SKM-1 (cell line): ENCODE measurements around the gene CREBRF.
"Not testable (repeated sequence)": the region's sequence is repeated elsewhere in the genome, so short reads cannot be mapped to it uniquely, and the experiment has no call there.

Experiments
- DNase-seq: peaks from one replicate; lab custom pipeline; 2025; ENCODE audit not compliant: unreplicated experiment; lab: John Stamatoyannopoulos, UW

CREBRF gene

GRCh38 chr5:173055983-173056782 lies at the start of gene CREBRF:
CREBRF (plus strand) TSS chr5:173056352; CDS start chr5:173080776, 24,424 bp downstream.
- peak; percentile 91 for DNase-seq

DNA sequence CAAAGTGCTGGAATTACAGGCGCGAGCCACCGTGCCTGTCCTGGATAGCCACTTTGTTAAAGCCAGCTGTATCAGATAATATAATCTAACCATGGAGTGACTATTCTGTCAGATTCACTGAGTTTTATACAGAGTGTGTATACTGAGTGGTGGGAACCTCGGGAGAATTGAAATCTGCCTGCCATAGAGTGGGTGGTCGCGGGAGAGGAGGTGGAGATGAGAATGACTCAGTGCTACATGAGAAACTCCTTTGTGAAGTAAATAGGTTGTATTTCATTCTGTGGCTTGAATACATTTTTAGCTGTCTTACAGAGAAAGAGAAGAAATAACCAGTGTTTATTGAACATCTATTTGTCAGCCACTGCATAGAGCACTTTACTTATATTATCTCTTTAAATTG lies 46.1 kb upstream of the CREBRF start:
- DNase-seq = no peak

DNA sequence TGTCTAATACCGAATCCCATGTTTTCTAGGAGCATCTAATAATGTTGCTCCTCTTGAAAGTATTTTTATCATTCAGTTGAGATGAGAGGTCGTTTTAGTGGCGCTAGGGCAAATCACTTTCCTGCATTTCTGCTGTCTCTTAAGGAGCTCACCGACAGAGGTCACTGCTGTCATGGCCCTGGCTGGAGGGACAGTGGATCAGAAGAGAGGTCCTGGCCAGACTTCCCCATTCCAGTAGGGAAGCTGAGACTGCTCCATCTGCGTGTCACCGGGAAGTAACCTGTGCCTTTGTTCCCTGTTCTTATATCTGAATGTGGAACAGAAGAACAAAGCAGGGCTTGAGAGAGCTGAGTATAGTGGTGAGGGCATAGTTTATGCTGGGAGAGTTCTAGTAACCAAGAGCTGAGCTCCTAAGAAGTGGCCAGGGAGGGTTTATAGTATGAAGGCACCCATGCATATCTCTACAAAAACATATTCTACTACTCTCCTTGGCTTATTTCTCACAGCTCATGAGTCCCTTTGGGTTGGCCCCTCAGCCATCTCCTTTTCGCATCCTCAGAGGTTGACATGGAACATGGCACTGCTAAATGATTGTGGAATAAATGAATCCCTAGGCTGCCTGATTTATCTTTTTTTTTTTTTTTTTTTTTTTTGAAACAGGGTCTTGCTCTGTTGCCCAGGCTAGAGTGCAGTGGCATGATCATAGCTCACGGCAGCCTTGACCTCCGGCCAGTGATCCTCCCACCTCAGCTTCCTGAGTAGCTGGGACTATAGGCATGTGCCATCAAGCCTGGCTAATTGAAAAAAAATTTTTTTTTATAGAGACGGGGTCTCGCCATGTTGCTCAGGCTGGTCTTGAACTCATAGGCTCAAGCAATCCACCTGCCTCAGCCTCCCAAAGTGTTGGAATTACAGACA lies 45.3 kb upstream of the CREBRF start:
- DNase-seq = no peak

DNA sequence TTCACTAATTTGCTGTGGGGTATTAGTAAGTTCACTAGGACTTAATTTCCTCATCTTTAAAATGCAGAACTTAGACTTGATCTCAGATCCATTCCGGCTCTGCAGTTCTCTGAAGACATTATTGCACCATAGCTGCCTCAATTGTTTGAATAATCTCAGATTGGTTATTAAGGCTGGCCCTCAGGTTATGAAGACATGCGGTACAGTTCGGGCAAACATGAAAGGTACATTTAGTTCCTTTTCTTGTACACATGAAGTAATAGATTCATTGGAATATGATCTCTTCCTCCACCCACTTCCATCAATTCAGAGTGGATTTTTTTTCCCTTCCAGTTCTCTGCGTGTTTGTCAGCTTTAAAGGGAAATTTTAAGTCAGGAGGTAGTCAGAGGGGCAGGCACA lies 44.6 kb upstream of the CREBRF start:
- no peak for DNase-seq

GRCh38 chr5:173012882-173013281 lies 43.3 kb upstream of the CREBRF start:
- DNase-seq = no peak

DNA sequence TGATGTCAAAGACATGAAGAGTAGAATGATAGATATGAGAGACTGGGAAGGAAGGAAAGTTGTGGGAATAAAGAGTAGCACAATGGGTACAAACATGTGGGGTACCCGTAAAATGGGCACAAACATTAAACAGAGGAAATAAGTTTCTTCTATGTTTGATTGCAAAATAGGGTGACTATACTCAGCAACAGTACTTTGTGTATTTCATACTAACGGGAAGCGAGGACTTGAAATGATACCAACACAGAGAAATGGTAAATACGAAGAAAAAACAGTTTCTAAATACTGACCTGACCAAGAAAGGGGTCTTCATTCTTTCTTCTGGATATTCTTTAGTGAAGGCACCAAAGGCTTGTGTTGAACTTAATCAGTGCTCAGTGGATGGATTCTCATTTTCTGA lies 41.5 kb upstream of the CREBRF start:
- no peak for DNase-seq

DNA sequence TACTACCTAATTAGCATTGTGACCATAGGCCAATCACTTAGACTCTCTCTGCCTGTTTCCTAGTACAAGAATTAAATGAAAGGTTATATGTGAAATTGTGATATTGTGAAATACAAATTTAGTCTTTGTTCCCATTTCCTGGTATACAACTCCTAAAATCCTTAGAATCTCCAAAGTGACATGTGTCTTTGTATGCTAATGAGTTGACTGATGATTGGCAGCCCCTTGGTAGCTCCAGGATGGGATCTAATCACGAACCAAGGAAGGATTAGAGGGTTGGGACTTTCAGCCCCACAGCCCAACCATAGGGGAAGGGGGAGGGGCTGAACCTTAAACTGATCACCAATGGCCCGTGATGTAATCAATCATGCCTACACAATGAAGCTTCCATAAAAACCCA lies 41.0 kb upstream of the CREBRF start:
- DNase-seq = no peak

- no peak for DNase-seq
Measured at GRCh38 chr5:173015598-173016455, 40.3 kb upstream of the CREBRF start.

- DNase-seq = no peak
Measured at GRCh38 chr5:173016598-173017046, 39.5 kb upstream of the CREBRF start.

DNA sequence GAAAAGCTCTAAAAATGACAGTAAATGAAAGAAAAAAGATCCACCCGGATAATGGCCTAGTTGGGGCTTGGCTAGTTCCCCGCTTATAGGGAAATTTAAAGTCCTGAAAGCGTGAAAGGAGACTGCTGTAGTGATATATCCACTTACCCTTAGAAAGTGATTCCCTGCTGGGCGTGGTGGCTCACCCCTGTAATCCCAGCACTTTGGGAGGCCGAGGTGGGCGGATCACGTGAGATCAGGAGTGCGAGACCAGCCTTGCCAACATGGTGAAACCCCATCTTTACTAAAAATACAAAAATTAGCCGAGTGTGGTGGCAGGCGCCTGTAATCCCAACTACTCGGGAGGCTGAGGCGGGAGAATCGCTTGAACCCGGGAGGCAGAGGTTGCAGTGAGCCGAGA lies 39.1 kb upstream of the CREBRF start:
- not testable (repeated sequence) for DNase-seq

DNA sequence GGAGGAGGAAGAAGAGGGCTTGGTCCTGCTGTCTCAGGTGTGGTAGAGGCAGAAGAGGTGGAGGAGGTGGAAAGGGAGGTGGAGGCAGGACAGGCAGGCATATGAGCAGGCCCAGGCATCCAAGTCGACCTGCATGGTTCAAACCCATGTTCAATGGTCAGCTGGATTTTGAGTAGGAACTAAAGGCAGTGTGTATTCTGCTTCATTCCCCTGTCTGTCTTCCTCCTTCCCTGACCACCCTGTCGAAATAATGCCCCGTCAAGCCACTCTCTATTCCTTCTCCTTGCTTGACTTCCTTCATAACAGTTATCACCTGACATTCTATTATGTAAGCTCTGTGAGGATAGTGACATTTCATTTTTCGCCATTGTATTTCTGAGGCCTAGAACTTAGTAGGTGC lies 37.8 kb upstream of the CREBRF start:
- no peak for DNase-seq

- DNase-seq = no peak
Measured at GRCh38 chr5:173020154-173020581, 36.0 kb upstream of the CREBRF start.

GRCh38 chr5:173020643-173021042 lies 35.5 kb upstream of the CREBRF start:
- DNase-seq = no peak

DNA sequence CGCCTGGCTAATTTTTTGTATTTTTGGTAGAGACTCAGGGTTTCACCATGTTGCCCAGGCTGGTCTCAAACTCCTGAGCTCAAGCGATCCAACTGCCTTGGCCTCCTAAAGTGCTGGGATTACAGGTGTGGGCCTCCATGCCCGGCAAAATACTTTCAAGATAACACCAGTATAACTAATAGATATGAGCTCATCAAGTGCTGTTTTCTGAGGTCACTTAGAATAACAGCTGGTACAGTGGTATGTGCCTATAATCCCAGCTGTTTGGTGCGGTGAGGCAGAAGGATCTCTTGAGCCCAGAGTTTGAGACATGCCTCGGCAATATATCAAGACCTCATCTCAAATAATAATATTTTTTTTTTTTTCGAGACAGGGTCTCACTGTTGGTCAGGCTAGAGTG lies 30.5 kb upstream of the CREBRF start:
- DNase-seq = no peak

GRCh38 chr5:173027905-173028304 lies 28.2 kb upstream of the CREBRF start:
- DNase-seq = no peak

- DNase-seq = no peak
Measured at GRCh38 chr5:173028811-173029327, 27.3 kb upstream of the CREBRF start.

DNA sequence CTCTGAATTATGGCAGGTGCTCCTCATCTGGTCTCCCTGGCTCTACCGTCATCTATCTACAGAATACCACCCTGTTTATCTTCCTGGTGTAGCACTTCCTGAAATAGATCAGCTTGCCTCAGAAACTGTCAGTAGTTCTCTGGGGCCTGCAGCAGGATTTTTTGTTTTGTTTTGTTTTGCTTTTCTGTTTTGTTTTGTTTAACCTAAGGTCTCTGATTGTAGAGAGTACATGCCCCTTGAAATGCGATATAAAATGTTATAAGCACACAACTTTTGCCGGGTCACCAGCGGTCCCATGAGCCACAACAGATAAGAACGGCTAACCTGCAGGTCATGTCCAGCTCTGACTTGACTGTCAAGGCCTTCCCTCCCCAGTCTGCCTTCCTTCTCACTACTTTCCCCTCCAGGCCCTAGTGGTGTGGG lies 26.6 kb upstream of the CREBRF start:
- DNase-seq = no peak

GRCh38 chr5:173032096-173032495 lies 24.1 kb upstream of the CREBRF start:
- DNase-seq = not testable (repeated sequence)

- DNase-seq = no peak
Measured at GRCh38 chr5:173032730-173033129, 23.4 kb upstream of the CREBRF start.

GRCh38 chr5:173033923-173034322 lies 22.2 kb upstream of the CREBRF start:
- DNase-seq = no peak
